Neural progenitor cell (in vitro differentiated cells): Measurements from ENCODE around the gene RPS6KA2.

ENCODE experiments used
- EZH2phosphoT487 ChIP-seq: fragments of 200-600 bp; sonication (generic); IDR thresholded peaks from 2 replicates; pipeline ENCODE4 v1.6.1; 2017; ENCODE audit warnings: antibody characterized with exemption
- TF ChIP-seq, protein P1 (sequence below): fragments of 200-600 bp; sonication (generic); IDR thresholded peaks from 2 replicates; pipeline ENCODE4 v1.5.1; 2017; ENCODE audit warnings: antibody characterized with exemption, mild to moderate bottlenecking

DNA sequence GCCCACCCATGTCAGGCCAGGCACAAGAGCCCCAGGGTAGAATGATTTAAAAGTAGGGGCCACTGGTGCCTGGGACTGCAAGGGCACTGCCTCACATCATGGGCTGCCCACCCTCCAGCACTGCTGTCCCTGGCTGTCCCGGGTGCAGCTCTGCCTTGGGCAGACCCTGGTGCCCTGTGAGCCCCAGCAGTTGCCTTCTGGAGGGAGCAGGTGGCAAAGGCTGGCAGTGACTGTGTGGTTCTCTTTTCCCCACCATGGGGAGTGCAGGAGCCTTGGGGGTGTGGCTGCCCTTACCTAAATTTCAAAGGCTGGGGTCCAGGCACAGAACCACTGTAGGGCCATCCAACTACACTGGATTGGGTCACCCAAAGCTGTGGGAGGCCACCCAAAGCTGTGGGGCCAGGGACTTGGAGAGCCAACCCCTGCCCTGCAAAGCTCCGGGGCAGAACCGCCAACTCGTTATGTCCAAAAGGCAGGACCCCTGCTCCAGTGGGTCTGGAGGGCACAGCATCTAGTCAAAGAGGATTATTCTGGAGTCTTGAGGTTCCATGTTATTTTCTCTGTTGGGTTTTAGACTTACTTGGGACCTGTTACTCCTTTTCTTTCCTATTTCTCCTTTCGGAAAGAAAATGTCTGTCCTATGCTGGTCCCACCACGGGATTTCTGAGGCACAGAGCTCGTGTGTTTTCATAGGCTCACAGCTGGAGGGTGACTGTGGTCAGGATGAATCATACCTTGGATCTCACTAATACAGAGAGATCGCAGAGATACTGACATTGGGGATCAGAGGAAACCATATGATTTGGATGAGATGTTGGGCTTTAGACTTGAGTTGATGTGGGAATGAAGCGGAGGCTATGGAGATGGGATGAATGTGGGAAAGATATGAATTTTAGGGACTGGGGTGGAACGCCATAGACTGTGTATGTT, 105.9 kb downstream of the RPS6KA2 start:
- TF ChIP-seq, protein P1, sequence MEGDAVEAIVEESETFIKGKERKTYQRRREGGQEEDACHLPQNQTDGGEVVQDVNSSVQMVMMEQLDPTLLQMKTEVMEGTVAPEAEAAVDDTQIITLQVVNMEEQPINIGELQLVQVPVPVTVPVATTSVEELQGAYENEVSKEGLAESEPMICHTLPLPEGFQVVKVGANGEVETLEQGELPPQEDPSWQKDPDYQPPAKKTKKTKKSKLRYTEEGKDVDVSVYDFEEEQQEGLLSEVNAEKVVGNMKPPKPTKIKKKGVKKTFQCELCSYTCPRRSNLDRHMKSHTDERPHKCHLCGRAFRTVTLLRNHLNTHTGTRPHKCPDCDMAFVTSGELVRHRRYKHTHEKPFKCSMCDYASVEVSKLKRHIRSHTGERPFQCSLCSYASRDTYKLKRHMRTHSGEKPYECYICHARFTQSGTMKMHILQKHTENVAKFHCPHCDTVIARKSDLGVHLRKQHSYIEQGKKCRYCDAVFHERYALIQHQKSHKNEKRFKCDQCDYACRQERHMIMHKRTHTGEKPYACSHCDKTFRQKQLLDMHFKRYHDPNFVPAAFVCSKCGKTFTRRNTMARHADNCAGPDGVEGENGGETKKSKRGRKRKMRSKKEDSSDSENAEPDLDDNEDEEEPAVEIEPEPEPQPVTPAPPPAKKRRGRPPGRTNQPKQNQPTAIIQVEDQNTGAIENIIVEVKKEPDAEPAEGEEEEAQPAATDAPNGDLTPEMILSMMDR = no peak
- TF ChIP-seq EZH2phosphoT487 = no peak
